GDM1 (cell line): Measurements from ENCODE around the gene MRAS.
"Not testable (repeated sequence)": the region's sequence is repeated elsewhere in the genome, so short reads cannot be mapped to it uniquely, and the experiment has no call there.

ENCODE experiments used
- DNase-seq: peaks from one replicate; lab custom pipeline; 2025; lab: John Stamatoyannopoulos, UW

The MRAS gene

GRCh38 chr3:138367326-138367850 lies 19.0 kb downstream of the MRAS start:
- DNase-seq, result no peak

GRCh38 chr3:138367911-138368310 lies 19.5 kb downstream of the MRAS start:
- no peak for DNase-seq

DNA sequence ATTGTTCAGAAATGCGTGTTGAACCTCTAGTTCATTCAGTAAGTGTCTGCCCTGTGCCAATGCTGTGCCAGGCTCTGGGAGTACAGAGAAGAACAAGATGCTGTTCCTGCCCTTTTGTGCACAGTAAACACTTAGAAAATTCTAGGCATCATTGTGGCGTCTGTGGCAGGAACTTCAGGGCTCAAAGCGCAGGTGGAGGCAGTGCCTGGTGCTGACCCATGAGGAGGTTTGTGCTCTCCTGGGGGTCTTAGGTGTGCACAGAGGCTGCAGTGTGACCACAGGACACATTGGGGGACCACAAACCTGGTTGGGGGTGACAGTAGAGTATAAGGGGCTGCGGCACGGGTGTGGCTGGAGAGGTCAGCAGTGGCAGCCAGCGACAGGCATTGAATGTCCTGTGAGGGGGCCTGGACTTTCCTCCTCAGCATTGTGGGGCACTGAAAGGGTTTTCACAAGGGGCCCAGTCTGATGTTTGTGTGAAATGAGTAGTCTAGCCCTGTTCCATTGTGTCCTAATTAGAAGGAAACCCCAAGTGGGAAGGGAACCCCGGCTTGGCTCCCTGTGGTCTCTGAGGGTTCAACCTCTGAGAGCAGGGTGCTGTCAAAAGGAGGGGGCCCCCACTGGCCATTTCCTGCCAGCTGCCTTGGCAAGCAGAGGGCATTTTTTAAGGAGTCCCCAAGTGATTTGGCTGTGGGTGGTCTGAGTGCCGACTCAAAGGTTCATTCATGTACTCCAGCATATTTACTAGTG lies 20.9 kb downstream of the MRAS start:
- no peak for DNase-seq

GRCh38 chr3:138370321-138370720 lies 21.9 kb downstream of the MRAS start:
- DNase-seq, result no peak

DNA sequence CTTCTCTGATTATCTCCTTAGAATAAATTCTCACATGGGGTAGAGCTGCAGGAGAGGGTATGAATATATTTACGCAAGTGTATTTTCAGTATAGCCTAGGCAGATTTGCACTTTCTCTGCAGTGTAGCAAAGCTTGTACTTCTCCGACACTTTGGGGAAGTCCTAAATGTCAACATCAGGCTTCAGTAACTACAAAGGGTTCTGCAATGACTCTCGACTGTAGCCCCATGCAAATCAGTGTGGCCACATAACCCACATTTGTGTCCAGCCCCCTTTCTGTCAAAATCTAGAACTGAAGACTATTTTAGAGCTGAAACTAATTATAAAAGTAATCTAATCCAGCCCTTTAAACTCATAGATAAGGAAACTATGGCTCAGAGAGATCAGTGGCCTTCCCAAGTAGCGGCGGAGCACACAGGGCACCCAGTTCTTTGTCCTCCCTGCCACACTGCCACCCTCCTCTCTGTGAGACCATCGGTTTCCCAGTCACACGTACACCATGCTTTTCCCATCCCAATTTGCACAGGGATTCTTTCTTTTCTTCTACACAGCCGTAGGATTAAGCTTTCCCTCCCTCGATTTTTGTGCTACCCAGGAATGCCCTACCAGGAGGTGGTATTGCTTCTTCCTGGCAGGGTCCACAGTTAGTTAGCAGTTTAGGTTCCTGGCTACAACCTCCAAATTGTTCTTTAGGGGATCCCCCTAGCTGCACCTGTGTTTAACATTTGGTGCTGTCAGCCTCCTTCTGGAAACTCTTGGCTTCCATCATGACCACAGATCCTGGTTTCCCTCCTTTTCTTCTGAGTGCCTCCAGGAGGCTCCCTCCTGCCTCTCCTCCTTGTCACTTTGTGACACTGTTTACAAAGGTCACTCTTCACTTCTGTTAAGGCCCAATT lies 22.9 kb downstream of the MRAS start:
- no peak for DNase-seq

GRCh38 chr3:138373087-138373735 lies 24.8 kb downstream of the MRAS start:
- DNase-seq, result no peak

DNA sequence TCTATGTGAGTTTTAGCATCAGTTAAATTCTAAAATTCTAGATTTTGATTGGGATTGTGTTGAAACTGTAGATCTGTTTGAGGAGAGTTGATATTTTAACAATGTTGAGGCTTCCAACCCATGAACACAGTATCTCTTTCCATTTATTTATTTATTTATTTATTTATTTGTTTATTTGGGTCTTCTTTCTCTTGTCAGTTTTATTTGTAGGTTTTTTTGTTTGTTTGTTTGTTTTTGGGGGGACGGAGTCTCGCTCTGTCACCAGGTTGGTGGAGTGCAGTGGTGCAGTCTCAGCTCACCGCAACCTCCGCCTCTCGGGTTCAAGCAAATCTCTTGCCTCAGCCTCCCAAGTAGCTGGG lies 25.3 kb downstream of the MRAS start:
- no peak for DNase-seq

DNA sequence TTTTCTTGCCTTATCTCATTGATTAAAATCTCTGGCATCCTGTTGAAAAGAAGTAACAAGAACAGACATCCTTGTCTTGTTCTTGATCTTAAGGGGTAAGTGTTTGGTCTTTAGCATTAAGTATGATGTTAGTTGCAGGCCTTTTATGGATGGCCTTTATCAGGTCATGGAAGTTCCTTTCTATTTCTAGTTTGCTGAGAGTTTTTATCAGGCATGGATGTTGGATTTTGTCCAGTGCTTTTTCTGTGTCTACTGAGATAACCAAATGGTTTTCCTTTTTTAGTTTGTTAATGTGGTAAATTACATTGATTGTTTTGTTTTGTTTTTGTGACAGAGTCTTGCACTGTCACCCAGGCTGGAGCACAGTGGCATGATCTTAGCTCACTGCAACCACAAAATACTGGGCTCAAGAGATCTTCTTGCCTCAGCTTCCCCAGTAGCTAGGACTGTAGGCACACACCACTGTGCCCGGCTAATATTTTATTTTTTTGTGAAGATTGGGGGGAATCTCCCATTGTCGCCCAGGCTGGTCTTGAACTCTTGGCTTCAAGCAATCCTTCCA lies 26.3 kb downstream of the MRAS start:
- DNase-seq, result no peak

GRCh38 chr3:138375447-138375846 lies 27.1 kb downstream of the MRAS start:
- DNase-seq, result no peak

GRCh38 chr3:138376663-138377062 lies 28.3 kb downstream of the MRAS start:
- DNase-seq, result no peak

DNA sequence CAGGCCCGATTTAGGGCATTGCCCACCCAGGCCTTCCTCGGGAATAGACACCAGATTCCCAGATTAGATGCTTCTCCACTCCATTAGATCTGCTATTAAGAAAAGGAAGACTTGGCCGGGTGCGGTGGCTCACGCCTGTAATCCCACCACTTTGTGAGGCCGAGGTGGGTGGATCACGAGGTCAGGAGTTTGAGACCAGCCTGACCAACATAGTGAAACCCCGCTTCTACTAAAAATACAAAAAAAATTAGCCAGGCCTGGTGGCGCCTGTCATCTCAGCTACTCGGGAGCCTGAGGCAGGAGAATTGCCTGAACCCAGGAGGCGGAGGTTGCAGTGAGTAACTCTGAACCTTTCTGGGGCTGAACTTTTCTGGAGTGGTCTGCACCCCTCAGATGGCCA lies 28.8 kb downstream of the MRAS start:
- not testable (repeated sequence) for DNase-seq

- DNase-seq, result no peak
Observed at GRCh38 chr3:138377804-138378203, 29.4 kb downstream of the MRAS start.

DNA sequence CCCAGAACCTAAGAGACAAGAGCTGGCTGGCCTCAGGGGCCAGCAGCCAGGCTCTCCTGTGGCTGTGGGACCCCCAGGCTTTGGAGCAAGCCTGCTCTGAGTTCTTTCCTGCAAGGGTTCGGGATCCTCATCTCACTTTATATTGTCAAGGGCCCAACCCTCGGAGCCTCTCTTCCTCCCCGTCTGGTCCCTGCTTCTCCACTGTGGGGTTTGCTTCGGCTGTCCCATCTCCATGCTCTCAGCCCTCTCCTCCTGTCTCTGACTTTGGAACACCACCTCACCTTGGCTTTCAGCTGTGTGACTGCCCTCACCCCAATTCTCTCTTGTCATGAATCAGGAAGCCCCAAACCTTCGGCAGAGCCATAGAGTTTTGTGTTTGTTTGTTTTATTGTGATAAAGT lies 30.0 kb downstream of the MRAS start:
- DNase-seq, result no peak

- no peak for DNase-seq
Observed at GRCh38 chr3:138378990-138379389, 30.6 kb downstream of the MRAS start.

GRCh38 chr3:138381413-138381901 lies 33.1 kb downstream of the MRAS start:
- DNase-seq, result no peak

DNA sequence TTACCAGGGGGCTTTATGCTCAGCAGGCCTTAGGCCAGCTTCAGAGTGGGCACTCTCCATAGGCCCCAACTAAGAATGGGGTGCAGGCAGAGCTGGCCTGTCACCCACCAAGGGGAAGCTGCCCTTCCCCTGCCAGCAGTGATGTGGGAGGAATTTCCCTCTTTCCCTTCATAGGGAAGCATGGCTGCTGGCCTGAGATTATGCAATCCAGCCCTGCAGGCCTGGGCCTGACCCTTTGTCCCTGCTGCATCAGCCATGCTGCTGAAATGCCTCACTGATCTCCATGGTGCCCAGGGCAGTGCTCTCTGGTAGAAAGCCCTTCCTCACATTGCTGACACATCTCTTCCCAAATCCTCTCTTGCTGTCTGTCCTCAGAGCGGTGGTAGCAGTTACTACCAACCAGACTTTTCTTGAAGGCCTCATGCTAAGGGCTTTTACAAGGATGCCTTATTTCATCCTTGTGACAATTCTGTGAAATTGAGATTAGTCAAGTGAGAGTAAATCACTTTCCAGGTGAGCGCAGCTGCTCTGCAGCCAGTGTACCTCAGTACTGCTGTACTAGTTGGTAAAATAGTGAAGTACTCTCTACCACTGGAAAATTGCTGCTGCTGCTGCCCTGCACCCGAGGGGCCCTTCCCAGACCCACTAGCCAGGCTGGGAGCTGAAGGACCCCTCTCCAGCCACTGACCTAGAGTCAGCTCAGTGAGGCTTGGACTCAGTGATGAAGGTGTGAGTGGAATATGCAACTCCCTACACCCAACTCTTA lies 33.8 kb downstream of the MRAS start:
- DNase-seq, result no peak

GRCh38 chr3:138383715-138384465 lies 35.5 kb downstream of the MRAS start:
- DNase-seq, result no peak

DNA sequence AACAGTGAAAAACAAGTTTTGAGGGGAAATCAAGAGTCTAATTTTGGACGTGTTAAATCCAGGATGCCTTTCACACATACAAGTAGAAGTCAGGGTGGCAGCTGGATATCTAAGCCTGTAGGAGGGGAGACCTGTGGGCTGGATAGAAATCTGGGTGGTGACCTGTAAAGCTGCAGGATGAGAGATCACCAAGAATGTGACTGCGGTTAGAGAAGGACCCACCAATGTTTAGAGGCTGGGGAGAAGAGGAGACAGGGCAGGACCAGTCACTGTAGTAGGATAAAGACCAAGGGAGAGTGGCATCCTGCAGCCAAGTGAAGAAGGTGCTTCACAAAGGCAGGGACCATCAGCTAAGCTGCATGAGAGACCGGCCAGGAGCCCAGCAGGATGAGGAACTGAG lies 36.2 kb downstream of the MRAS start:
- no peak for DNase-seq

GRCh38 chr3:138384976-138385375 lies 36.6 kb downstream of the MRAS start:
- no peak for DNase-seq

GRCh38 chr3:138389144-138389601 lies 40.8 kb downstream of the MRAS start:
- DNase-seq, result no peak
